ENCODE data around the gene CBARP.
"Not testable (repeated sequence)": the region's sequence is repeated elsewhere in the genome, so short reads cannot be mapped to it uniquely, and the experiment has no call there.

The CBARP gene

DNA sequence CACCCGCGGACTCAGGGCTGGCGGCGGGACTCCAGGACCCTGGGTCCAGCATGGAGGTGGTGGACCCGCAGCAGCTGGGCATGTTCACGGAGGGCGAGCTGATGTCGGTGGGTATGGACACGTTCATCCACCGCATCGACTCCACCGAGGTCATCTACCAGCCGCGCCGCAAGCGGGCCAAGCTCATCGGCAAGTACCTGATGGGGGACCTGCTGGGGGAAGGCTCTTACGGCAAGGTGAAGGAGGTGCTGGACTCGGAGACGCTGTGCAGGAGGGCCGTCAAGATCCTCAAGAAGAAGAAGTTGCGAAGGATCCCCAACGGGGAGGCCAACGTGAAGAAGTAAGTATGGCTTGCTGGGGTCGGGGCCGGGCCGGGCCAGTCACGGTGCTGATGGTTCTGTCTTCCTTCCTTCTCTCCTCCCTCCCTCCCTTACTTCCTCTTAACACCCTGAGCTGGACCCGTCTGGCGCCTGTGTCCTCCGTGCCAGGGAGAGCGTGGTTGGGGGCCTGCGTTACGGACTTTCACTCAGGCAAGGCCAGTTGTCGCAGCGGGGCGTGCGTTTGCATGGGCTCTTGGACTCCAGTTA lies 30.8 kb downstream of the CBARP start:
- Histone ChIP-seq H3K4me3 (ENCODE audit: insufficient read depth, low read length, poor library complexity, severe bottlenecking) (peak overlapping the region; percentile 74), H2AFZ (ENCODE audit: low read depth, low read length, severe bottlenecking) (no peak overlapping the region), H3K27me3 (ENCODE audit: low read length) (no peaks in the 10 kb centered on the region), H3F3A (ENCODE audit: insufficient read depth) (peaks cover 13% of the 10 kb centered on the region), H3K9me2 (replicated peaks; ENCODE audit: insufficient read depth, low read length) (no peaks in the 10 kb centered on the region), H3K27ac (ENCODE audit: low read depth, low read length) (peak overlapping the region; percentile 65), H3K36me3 (ENCODE audit: low read length) (no peaks in the 10 kb centered on the region), H3K4me2 (ENCODE audit: low read depth, low read length, poor library complexity, severe bottlenecking) (peak overlapping the region; percentile 87), H3K79me2 (ENCODE audit: insufficient read depth, low read length) (peaks cover 54% of the 10 kb centered on the region), H3K9ac (ENCODE audit: low read length) (peak overlapping the region; percentile 88), H3K9me3 (ENCODE audit: insufficient read depth, low read length) (no peaks in the 10 kb centered on the region), H4K20me1 (ENCODE audit: low read depth, low read length) (no peaks in the 10 kb centered on the region)
- TF ChIP-seq EZH2phosphoT487 (conservative IDR thresholded peaks at IDR 0.05; ENCODE audit: low read length) = no peak
- TF ChIP-seq, protein P1, sequence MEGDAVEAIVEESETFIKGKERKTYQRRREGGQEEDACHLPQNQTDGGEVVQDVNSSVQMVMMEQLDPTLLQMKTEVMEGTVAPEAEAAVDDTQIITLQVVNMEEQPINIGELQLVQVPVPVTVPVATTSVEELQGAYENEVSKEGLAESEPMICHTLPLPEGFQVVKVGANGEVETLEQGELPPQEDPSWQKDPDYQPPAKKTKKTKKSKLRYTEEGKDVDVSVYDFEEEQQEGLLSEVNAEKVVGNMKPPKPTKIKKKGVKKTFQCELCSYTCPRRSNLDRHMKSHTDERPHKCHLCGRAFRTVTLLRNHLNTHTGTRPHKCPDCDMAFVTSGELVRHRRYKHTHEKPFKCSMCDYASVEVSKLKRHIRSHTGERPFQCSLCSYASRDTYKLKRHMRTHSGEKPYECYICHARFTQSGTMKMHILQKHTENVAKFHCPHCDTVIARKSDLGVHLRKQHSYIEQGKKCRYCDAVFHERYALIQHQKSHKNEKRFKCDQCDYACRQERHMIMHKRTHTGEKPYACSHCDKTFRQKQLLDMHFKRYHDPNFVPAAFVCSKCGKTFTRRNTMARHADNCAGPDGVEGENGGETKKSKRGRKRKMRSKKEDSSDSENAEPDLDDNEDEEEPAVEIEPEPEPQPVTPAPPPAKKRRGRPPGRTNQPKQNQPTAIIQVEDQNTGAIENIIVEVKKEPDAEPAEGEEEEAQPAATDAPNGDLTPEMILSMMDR (IDR thresholded peaks at IDR 0.05; ENCODE audit: insufficient read depth, low read length, poor library complexity, severe bottlenecking) = no peak

DNA sequence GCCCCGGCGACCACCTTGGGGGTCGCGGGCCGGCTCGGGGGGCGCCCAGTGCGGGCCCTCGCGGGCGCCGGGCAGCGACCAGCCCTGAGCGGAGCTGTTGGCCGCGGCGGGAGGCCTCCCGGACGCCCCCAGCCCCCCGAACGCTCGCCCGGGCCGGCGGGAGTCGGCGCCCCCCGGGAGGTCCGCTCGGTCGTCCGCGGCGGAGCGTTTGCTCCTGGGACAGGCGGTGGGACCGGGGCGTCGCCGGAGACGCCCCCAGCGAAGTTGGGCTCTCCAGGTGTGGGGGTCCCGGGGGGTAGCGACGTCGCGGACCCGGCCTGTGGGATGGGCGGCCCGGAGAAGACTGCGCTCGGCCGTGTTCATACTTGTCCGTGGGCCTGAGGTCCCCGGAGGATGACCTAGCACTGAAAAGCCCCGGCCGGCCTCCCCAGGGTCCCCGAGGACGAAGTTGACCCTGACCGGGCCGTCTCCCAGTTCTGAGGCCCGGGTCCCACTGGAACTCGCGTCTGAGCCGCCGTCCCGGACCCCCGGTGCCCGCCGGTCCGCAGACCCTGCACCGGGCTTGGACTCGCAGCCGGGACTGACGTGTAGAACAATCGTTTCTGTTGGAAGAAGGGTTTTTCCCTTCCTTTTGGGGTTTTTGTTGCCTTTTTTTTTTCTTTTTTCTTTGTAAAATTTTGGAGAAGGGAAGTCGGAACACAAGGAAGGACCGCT lies 31.5 kb downstream of the CBARP start:
- peak overlapping the region; percentile 65 for H3K27ac ChIP-seq (ENCODE audit: low read depth, low read length)
- H3K79me2 ChIP-seq (ENCODE audit: insufficient read depth, low read length) = peaks cover 48% of the 10 kb centered on the region
- H3K9ac ChIP-seq (ENCODE audit: low read length) = peak overlapping the region; percentile 88
- H3K9me2 ChIP-seq (replicated peaks; ENCODE audit: insufficient read depth, low read length) = no peaks in the 10 kb centered on the region
- TF ChIP-seq EZH2phosphoT487 (conservative IDR thresholded peaks at IDR 0.05; ENCODE audit: low read length) = no peak
- TF ChIP-seq, protein P1 (IDR thresholded peaks at IDR 0.05; ENCODE audit: insufficient read depth, low read length, poor library complexity, severe bottlenecking) = no peak
- H2AFZ ChIP-seq (ENCODE audit: low read depth, low read length, severe bottlenecking) = no peak overlapping the region
- no peaks in the 10 kb centered on the region for H3K9me3 ChIP-seq (ENCODE audit: insufficient read depth, low read length)
- no peaks in the 10 kb centered on the region for H4K20me1 ChIP-seq (ENCODE audit: low read depth, low read length)
- H3F3A ChIP-seq (ENCODE audit: insufficient read depth) = peaks cover 13% of the 10 kb centered on the region
- peak overlapping the region; percentile 74 for H3K4me3 ChIP-seq (ENCODE audit: insufficient read depth, low read length, poor library complexity, severe bottlenecking)
- no peaks in the 10 kb centered on the region for H3K27me3 ChIP-seq (ENCODE audit: low read length)
- peak overlapping the region; percentile 87 for H3K4me2 ChIP-seq (ENCODE audit: low read depth, low read length, poor library complexity, severe bottlenecking)
- H3K36me3 ChIP-seq (ENCODE audit: low read length) = no peaks in the 10 kb centered on the region

DNA sequence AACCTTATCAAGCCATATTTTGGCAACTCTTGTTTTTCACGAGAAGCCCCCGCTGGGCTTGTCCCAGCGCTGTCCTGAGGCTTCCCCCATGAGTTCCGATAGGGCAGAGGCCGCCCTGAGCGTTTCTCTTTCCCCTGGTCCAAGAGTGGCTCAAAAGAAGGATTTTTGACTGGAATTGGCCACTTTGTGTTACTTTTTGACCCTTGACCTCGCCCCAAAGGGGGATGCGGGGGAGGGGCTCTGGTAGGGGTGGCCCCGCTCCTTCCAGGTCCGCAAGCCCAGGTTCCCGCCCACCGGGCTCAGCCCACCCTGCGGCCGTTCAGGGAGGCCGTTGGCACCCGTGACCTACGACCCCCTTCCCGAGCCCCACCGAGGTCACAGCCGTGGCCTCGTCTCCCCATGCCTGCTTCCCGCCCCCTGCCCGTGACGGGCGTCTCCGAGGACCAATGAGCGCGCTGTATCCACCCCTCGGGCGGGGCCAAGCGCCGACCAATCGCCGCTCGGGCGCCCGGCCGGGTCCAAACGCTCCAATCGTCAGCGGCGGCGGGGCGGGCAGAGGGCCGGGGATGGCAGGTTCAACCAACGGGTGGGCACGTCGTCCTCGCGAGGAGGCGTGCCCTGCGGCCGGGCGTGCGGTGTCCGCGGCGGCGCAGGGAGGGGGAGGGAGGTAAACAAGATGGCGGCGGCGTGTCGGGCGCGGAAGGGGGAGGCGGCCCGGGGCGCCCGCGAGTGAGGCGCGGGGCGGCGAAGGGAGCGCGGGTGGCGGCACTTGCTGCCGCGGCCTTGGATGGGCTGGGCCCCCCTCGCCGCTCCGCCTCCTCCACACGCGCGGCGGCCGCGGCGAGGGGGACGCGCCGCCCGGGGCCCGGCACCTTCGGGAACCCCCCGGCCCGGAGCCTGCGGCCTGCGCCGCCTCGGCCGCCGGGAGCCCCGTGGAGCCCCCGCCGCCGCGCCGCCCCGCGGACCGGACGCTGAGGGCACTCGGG lies 32.4 kb downstream of the CBARP start, which contains the start of gene STK11:
TSS of gene STK11 (plus strand) at position 665 of the 986 bp plus-strand sequence. CDS start 1,136 bp downstream, outside the sequence.
- Histone ChIP-seq H3K27me3 (ENCODE audit: low read length) (no peaks in the 10 kb centered on the region), H3K27ac (ENCODE audit: low read depth, low read length) (peak within 1 kb of the TSS; percentile 65), H2AFZ (ENCODE audit: low read depth, low read length, severe bottlenecking) (peak within 1 kb of the TSS; percentile 70), H4K20me1 (ENCODE audit: low read depth, low read length) (no peaks in the 10 kb centered on the region), H3K4me2 (ENCODE audit: low read depth, low read length, poor library complexity, severe bottlenecking) (peak within 1 kb of the TSS; percentile 87), H3F3A (ENCODE audit: insufficient read depth) (peaks cover 13% of the 10 kb centered on the region), H3K9me3 (ENCODE audit: insufficient read depth, low read length) (no peaks in the 10 kb centered on the region), H3K9me2 (replicated peaks; ENCODE audit: insufficient read depth, low read length) (no peaks in the 10 kb centered on the region), H3K79me2 (ENCODE audit: insufficient read depth, low read length) (peaks cover 40% of the 10 kb centered on the region), H3K36me3 (ENCODE audit: low read length) (no peaks in the 10 kb centered on the region), H3K4me3 (ENCODE audit: insufficient read depth, low read length, poor library complexity, severe bottlenecking) (peak within 1 kb of the TSS; percentile 74), H3K9ac (ENCODE audit: low read length) (peak within 1 kb of the TSS; percentile 88)
- TF ChIP-seq, protein P1 (IDR thresholded peaks at IDR 0.05; ENCODE audit: insufficient read depth, low read length, poor library complexity, severe bottlenecking) = no peak
- no peak for TF ChIP-seq EZH2phosphoT487 (conservative IDR thresholded peaks at IDR 0.05; ENCODE audit: low read length)

DNA sequence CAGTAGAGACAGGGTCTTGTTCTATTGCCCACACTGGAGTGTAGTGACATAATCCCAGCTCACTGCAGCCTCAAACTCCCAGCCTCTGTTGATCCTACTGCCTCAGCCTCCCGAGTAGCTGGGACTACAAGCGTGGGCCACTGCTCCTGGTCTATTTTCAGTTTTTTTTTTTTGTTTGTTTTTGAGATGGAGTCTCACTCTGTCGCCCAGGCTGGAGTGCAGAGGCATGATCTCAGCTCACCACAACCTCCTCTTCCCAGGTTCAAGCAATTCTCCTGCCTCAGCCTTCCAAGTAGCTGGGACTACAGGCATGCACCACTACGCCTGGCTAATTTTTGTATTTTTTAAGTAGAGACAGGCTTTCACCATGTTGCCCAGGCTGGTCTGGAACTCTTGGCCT lies 37.2 kb downstream of the CBARP start:
- not testable (repeated sequence) for H3F3A ChIP-seq (ENCODE audit: insufficient read depth); H4K20me1 ChIP-seq (ENCODE audit: low read depth, low read length); H3K9me2 ChIP-seq (replicated peaks; ENCODE audit: insufficient read depth, low read length); H3K4me2 ChIP-seq (ENCODE audit: low read depth, low read length, poor library complexity, severe bottlenecking); H3K9ac ChIP-seq (ENCODE audit: low read length); H2AFZ ChIP-seq (ENCODE audit: low read depth, low read length, severe bottlenecking); H3K9me3 ChIP-seq (ENCODE audit: insufficient read depth, low read length); H3K27me3 ChIP-seq (ENCODE audit: low read length); H3K36me3 ChIP-seq (ENCODE audit: low read length); H3K27ac ChIP-seq (ENCODE audit: low read depth, low read length); H3K79me2 ChIP-seq (ENCODE audit: insufficient read depth, low read length); H3K4me3 ChIP-seq (ENCODE audit: insufficient read depth, low read length, poor library complexity, severe bottlenecking)

Data from SU-DHL-6 (cell line).